ENCODE results near the gene FZD4.
A peak's percentile ranks its signal among the peaks of the same experiment; 100 is the strongest.

Gene FZD4

GRCh38 chr11:86981777-86982540 lies 26.8 kb upstream of the FZD4 start:
- TF ChIP-seq CTCF (IDR thresholded peaks at IDR 0.05) = no peak
- Histone ChIP-seq H3K27ac (no peak overlapping the region), H3K4me3 (no peak overlapping the region)
- no peak for DNase-seq (ENCODE audit: low spot score)

- no peak for DNase-seq (ENCODE audit: low spot score)
- TF ChIP-seq CTCF (IDR thresholded peaks at IDR 0.05) = no peak
- Histone ChIP-seq H3K4me3 (no peak overlapping the region), H3K27ac (peak overlapping the region in 1 of 2 donors; percentile 52)
Measured at GRCh38 chr11:86980086-86980796, 25.0 kb upstream of the FZD4 start.

DNA sequence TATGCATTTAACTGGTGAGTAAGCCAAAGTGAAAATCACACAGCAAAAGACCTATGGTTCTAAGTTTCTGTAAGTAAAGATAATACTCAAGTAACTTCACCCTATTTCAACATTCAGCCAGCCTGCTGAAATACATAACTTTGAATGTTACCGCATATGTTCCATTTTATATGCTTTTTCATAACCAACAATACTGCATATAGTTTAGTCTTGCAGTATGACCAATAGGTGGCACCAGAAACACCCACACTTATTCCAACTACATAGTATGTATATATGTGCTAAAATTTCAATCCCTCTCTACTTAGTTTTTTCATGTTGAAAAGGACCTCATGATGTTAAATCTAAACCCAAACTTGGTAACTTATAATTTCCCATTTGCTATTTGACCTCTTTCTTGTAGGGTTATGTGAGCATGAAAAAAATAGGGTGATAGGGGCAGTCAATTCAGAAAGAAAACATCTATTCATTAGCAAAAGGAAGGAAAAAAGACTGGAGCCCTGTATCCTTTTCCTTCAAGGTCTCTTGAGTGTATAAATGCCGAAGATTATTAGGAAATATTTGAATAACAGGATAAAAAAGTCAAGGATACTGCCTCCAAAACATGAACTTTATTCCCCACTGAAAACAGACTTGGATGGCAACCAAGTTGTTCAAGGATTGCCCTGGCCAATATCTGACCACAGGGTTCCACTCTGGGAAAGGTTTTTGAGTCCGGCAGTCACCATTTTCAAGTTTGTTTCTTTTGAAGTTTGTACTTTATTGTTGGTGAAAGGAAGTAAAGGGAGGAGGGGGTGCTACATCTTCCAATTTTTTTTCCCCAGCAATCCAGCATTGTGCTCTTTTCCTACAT lies 23.8 kb upstream of the FZD4 start:
- no peak for TF ChIP-seq CTCF (IDR thresholded peaks at IDR 0.05)
- DNase-seq (ENCODE audit: low spot score) = no peak
- Histone ChIP-seq H3K4me3 (peak overlapping the region; percentile 8), H3K27ac (peak overlapping the region in 1 of 2 donors; percentile 58)

GRCh38 chr11:86978247-86978646 lies 23.1 kb upstream of the FZD4 start:
- no peak for TF ChIP-seq CTCF (IDR thresholded peaks at IDR 0.05)
- Histone ChIP-seq H3K27ac (peak overlapping the region in 1 of 2 donors; percentile 58), H3K4me3 (peak overlapping the region; percentile 8)
- DNase-seq (ENCODE audit: low spot score) = peak; percentile 81

DNA sequence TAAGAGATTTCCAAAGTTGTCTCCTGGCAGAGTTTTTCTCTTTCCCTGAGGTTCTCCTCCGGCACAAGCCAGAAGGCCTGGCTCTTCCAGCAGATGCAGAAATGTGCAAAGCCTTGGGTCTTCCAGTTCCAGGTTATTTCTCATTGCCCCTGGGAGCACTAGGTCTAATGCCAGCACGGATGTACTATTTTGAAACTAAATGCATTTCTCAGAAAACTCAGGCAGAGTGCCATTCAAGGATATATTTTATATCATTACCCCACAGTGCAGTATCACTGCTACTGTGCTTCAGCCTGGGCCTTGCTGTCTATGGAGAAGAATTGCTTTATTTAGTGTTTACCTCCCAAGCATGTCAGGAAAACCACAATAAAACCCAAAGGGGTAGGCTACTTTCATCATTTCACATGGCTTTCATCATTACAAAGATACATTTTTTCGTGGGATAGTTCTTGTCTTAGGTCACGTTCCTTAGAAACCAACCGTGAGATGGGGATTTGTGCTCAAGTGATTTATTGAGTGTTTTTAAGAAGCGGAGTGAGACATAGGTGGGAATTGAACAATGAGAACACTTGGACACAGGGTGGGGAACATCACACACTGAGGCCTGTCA lies 22.4 kb upstream of the FZD4 start:
- no peak overlapping the region for H3K4me3 ChIP-seq
- peak overlapping the region in 1 of 2 donors; percentile 72 for H3K27ac ChIP-seq
- TF ChIP-seq CTCF (IDR thresholded peaks at IDR 0.05) = no peak
- no peak for DNase-seq (ENCODE audit: low spot score)

GRCh38 chr11:86972734-86973133 lies 17.5 kb upstream of the FZD4 start:
- Histone ChIP-seq H3K27ac (no peak overlapping the region), H3K4me3 (no peak overlapping the region)
- DNase-seq (ENCODE audit: low spot score) = no peak
- no peak for TF ChIP-seq CTCF (IDR thresholded peaks at IDR 0.05)
